GM21381 (cell line): ENCODE measurements around the gene ATP8A2.

ENCODE experiments used
- ATAC-seq: cut with Tn5 transposase; IDR thresholded peaks from one replicate; pipeline ENCODE4 v1.9.1; 2021; ENCODE audit warnings: mild to moderate bottlenecking, moderate library complexity; ENCODE audit not compliant: unreplicated experiment

The ATP8A2 gene

DNA sequence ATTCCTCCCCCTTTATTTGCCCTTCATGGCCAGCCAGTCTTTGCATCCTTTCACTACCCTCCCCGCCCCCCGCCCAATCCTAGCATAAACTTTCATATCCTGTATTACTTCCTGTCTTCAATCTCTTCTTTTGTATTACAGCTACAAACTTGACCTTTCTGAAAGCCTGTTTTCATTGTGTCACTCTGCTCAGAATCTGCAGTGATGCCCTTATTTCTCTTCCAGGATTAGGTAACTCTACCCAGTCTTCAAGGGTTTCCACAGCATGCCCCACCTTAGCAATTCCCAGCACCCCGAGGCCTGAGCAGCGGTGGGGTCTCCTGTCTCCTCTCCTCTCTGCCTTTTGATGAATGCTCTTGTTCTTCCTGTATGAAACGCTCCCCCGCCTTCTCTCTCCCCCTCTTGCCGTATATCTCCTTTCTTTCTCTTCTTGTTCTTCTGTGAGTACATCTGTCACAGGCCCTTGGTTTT lies 534.5 kb downstream of the ATP8A2 start:
- no peak for ATAC-seq

DNA sequence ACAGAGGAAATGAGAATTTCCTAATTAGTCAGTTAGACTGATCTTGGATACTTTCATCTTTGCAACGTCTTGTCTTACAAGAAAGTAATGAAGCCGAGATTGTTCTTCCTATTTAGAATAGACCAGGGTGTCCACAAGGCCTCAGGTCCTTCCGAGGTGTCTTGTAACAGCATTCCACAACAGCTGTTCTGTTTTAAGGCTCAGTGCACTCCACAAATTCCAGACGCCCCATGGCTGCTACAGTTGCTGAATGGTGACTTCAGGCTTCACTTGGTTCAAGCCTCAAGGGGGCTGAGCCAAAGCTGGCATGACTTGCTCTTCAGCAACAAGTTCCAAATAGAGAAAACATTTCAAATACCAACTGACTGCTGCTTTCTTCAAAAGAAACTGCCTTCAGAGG lies 536.6 kb downstream of the ATP8A2 start:
- no peak for ATAC-seq

DNA sequence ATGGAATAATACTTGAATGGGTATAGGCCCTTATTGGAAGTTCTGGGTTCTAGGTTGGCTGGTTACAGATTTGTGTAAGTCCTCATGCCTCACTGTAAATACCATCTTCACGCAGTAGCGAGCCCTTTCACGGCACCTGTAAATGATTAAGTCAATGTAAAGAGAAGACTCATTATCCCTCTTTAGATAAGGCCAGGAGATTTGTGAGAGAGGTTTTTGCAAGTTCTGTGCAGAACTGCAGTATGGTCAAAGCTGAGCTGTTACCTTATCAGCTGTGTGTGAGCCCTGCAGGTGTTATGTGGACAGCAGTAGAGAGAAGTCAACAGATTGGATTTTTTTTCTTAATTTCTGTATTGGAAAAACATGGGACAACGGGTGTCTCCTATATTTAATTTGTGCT lies 538.5 kb downstream of the ATP8A2 start:
- no peak for ATAC-seq

DNA sequence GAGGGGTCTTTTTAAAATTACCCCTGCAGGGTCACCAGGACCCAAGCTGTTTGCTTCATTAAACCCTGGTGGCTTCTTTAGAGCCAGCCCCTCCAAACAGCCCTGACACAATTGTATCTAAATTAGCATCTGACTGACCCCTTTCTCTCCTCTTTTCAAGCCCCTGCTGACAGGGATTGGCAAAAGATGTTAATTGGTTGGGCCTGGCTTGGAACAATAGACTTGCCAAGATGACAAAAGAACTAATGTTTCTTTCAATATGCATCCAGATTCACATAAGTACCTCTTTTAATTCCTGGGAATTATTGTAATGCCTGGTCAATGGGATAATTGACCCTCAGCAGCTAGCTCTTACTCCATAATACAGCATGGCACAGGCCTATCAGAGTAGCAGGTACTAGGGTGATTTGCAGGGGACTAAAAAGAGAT lies 539.2 kb downstream of the ATP8A2 start:
- no peak for ATAC-seq

DNA sequence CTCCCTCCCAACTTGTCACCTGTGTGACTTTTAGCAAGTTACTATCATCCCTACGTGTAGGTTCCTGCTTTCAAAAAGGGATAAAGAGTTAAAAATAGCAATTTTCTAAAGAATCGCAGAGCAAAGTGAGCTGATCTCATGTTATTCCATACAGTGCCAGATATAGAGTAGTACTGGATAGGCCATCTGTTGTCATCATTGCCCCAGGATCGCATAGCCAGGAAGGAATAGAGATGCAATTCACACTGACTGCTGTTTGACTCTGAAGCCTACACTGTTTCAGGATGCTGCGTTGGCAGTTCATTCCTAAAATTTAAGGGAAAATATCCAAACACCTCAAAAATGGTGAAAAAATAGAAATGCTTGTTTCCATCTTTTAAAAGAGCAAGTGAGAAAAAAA lies 541.2 kb downstream of the ATP8A2 start:
- no peak for ATAC-seq

DNA sequence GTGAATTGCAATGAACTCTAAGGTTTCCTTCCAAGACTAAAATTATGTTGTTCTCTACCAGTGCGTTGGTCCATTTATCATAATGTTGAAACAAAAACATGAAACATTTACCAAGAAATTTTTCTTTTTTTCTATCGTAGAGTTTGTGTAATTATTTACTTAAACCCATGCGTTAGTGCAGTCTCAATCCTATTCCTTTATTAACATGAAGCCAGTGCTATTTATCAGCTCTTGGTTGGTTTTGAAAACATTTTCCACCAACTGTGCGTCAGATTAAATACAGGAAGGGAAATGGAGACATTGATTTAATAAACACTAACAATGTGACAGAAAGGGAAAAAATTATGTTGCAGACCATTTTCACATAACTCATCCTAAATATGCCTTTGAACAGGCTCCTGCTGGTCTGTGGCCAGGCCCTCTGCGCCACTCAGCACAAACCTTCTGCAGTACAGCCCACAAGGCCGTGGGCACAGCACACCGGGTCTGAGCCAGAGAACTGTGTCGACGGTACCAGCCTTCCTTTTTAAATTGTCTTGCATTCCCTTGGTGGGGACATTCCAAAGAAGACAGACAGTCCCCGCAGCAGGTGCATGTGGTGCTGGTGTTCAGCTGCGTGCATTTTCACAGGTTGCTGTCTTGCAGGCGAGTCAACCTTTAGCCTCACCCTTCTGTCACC lies 544.2 kb downstream of the ATP8A2 start:
- ATAC-seq: no peak

DNA sequence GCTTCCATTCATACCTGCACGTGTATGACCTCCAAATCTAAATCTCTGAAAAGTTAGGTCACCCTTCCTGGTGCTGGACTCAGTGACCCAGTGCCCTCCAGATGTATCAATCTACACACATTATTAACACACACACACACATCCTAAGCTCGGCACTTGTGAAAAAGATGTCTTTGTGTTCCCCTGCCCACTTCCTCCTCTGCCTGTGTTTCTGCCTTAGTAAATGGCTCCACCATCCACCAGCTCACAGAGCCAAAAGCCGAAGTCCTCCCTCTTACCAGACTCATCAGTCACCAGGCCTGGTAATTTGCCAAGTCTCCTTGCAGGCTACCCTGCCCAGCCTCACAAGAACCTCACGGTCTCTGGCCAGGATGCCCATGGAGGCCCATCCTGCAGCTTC lies 548.5 kb downstream of the ATP8A2 start:
- ATAC-seq: no peak

DNA sequence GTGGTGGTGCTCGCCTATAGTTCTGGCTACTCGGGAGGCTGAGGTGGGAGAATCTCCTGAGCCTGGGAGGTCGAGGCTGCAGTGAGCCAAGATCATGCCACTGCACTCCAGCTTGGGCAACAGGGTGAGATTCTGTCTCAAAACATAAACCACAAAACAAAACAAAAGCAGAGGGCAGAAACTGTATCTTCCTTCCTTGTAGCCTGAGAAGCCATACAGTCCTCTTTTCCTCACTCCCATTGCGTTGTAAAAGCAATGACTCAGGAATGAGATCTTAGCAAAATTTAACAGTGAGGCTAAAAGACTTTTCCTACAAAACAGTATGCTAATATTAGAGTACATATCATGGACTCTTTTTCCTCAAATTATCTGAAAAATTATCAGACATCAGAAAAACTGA lies 549.2 kb downstream of the ATP8A2 start:
- no peak for ATAC-seq

DNA sequence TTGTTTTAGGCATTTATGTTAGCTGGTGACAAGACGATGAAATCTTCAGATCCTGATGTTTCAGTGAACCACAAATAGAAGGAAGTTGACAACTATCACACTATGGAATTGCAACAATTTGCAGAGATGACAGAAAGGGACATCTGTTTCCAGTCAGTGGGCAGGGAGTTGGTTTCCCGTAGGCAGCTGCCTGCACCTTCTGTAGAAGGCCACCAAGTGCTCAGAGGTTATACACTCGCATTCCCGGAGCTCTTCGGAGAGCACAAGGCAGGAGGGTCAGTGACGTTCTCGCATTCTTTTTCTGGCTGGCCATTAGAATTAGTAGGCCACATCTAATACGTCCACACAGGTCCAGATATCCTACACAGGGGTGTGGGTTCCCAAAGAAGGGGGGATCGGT lies 550.6 kb downstream of the ATP8A2 start:
- ATAC-seq: no peak

DNA sequence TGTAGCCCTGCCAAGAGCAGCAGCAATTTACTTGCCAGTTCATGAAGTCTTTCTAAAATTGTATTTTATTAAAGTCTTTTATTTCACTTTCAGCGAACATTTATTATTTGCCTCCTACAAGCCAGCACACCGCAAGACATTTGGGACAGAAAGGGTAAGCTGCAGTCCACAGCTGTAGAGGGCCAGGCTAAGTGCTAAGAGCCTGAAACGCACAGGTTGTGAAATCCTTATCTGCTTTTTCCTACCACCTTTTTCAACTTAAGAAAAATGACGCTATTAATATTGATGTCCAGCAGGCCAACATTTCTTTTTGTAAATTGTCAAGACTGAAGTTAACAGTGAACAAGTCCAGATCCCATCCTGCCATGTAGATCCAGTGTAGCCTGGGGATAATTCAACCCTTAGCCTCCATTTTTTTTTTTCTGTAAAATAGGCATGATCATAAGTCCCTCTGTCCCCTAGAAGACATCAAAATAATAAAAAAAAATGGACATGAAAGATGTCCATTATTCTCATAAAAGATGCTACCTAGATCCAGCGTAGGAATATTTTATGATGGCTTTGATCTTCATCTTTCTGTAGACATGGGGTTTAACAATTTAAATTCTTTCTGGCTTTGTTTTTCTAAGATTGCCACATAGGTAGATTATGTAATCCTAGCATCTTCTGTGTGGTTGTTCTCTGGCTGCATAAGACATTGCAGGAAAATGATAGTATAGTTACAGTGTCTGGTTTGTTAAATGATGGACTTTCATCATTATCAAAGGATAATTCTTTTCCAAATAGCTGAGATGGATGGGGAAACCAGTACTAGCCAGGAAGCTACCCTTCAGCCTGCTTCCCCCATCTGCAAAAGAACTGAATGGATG lies 551.7 kb downstream of the ATP8A2 start:
- ATAC-seq: no peak

DNA sequence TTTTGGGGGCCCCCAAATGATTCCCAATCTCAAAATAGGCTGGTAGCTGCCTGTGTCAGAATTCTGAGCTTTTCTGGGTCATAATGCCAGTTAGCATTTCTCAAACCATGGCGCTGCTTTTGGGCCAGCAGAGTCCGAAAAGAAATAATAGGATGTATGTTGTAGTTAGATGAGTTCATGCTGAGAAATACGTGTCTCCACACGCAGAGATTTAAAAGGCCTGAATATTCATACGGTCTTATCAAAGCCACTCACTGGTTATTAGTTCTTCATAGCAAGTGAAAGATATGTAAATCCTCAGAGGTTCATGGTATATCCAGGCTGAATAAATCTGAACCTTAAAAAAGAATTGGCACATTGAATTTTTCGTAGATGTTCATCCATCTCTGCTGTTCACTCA lies 555.6 kb downstream of the ATP8A2 start:
- ATAC-seq: no peak

DNA sequence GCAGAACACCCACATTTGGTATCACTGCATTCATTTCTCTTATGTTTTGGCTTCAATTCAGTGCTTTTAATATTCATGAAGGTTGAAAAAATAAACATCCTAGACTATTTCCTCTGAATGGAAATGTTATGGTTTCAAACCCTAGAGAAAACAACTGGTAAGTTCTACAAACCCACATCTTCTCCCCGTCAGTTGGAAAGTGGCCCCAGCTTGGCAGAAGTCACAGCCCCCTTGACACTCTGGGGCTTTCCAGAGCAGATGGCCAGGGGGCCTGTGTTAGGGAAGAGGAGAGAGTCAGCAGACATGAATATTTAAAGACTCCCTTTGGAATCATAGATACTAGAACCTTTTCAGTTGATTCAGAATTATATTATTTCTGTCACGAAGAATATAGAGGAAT lies 556.2 kb downstream of the ATP8A2 start:
- ATAC-seq: no peak

DNA sequence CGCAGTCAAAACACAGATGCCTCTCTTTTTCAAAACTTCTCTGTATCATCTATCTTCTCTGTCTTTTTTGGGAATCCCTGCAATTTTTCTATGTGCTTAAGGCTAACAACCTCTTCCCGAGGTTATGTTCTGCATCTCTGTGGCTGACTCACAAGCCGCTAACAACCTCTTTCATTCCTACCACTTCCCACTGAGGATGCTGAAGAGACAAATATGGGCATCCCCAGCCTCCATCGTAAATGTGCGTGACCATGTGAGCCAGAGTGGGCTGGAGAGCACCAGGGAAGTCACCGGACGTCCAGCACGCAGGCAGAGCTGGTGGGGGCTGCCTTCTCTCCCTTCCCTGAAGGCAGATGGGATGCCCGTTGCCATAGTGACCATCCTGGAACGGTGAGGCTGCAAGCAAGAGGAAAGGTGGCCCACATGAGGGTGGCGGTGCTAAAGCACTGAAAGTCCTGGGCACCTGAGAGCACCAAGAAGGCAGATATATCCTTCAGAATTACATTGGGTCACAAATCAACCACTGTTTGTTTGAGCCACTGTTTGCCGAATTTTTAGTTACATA lies 557.2 kb downstream of the ATP8A2 start:
- no peak for ATAC-seq

DNA sequence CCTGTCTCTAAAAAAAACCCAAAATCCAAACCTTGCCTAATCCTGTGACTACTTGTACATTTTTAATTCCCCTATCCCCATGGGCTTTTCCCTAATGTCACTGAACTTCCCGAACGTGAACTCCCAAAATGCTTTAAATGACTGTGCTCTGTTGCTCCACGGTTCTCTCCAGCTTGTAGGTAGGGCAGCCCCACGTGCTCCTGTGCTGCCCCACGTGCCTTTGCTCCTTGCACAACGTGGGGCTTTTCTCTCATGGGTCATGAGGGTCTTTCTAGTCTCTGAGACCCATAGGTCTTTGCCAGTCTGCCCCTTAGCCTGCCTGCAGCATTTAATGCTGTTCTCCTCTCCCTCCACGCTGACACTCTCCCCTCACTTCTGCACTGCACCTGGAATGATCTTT lies 558.0 kb downstream of the ATP8A2 start:
- no peak for ATAC-seq

DNA sequence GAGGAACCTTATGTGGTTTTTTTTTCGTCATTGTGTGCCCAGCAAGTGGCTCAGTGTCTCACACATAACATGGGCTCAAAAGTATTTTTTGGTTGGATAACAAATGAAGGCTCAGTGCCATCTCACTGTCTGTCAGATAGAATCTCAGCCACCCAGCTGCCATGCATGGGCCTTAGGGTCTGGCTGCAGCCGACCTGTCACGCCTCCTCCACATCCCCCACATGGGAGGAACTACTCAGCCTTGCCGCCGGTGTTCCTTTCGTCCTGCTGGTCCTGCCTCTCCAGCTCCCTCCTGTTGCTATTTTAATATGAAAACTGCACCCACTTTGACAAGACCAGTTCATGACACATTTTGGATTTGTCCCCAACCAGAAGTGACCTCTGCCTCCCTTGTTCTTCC lies 558.9 kb downstream of the ATP8A2 start:
- no peak for ATAC-seq

DNA sequence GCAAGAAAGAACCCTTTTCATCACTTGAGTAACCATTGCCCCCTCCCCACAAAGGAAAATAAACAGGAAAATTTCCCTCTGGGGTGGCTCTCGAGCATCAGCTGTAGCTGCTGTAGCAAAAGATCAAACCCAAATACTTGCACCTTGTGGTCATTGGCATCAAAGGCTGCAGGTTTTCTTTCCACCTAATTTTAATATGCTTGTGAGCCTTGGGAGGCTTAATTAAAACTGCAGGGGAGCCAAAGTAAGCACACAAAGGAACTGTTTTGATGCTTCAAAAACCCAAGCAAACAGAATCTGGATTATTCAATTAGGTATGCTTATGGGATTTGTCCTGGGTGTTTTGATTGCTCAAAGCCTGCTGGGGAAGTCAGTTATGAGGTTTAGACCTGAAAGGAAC lies 560.6 kb downstream of the ATP8A2 start:
- ATAC-seq: no peak

DNA sequence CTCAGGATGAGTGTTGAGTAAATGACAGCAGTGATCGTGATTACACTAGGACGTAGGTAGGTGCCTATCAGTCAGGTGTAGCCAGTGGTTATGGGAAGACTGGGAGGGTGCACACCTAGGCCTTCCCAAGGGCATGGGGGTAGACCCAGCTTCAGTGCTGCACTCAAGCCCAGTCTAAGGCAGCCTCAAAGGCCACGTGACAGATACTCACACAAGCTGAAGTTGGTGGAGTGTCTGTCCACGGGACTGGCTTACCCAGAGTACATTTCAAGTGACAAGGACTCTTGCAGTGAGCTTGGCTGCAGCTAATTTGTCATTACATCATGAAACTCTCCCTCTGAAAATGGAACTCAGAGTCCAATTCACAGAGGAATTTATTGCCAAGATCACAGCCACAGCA lies 561.7 kb downstream of the ATP8A2 start:
- no peak for ATAC-seq

DNA sequence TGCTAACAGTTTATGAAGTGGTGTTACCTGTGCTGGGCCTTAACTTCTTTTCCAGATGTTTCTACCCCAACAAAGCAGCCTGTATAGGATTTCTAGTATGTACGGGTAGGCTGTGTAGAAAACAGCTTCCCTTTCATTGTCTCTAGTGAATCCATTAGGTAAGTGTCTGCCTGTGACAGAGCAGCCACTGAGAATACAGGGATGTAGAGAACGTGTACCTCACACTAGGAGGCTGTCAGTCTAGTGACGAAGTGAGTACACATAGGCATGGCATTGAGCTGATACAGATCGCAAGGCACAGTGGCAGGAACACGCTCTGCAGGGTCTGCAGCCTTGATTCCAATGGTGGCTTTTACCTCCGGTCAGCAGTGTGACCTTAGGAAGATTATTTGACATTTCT lies 562.4 kb downstream of the ATP8A2 start:
- ATAC-seq: no peak

DNA sequence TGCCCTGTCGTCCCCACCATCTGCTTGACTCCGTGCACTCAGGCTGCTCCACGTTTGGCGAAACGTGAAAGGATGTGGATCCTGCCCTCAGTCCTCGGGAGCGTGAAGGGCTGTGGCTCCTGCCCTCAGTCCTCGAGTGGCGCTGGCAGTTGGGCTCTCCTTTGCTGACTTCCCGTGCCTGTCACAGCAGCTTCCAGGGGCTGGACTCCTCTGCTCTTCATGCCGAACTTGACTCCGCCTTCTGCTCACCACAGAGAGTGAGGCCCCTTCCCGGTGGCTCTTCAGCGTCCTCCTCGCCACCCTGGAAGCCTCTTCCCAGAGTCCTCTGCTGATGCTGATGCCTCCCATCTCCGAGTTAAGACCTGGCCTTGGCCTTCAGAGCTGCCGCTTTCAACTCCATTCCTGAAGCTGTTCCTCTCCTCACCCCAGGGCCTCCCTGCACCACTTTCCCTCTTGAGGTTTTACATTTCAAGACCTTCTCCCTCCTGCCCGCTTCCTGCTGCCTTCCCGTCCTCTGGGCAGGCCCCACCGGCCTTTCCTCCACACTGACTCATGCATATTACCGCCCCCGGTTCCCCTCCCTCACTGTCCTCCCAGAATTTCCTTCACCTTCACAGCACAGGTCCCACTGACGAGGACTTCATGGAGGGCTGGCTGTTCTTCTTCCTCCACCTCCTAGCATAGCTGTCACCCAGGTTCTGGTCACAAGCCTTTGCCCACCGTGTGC lies 568.4 kb downstream of the ATP8A2 start:
- ATAC-seq: no peak

DNA sequence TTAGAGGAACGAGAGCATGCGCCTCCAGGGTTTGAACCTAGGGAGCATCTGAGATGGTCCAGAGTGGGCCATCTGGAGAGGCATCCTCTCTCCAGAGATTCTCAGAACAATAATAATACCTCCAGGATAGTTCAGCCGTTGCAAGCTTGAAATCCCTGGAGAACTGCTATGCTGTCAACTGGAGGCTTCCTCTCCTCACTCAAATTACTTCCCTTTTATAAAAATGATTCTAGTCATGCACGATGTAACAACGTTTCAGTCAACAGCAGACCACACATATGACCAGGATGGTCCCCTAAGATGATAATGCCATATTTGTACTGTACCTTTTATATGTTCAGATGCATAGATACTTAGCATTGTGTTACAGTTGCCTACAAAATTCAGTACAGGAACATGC lies 571.3 kb downstream of the ATP8A2 start:
- ATAC-seq: no peak

DNA sequence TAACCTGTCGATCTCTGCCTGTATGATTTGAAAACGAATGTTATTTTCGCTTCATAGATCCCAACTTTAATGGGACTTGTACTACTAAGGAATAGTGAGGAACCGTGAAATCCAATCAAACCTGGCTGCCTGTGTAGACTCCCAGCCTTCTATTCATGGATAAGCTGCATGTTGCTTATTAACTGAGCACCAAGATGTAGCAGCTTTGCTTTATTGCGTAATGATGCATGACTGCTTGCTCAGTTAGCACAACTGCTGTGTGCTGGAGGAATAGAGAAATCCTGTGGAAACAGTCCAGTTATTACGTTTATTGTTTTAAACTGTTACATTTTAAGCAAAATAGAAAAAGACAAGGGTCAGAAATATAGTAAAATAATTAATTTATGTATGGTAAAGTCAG lies 571.9 kb downstream of the ATP8A2 start:
- ATAC-seq: no peak
